ENCODE results near the gene PTPRT.

DNA sequence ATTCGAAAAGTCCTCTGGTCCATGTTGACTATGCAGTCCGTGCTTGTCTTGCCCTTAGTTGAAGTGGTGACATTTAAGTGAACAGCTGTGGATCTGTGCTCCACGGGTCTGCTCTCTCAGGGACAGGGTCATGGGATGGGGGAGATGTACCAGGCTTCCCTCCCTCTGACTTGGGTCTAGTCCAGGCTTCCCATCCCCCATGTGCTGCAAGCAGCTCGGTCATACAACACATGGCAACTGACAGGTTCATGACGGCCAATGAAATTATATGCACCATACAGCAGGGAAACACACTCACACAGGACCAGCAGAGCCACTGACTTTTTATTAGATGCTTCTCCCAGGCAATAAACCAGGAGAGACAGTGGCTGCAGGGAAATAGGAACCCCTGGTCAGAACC, 201.4 kb downstream of the PTPRT start:
- TF ChIP-seq CTCF (IDR thresholded peaks at IDR 0.05; ENCODE audit: borderline replicate concordance, extremely low read depth, low read length, poor library complexity, severe bottlenecking) (no peak), EZH2 (IDR thresholded peaks at IDR 0.05; ENCODE audit: borderline replicate concordance, low read depth, low read length, severe bottlenecking) (no peak)
